SIG-M5 treated with dmso at 0.1 percent for 504 hours (cell line): ENCODE data around the gene CCDC9B.
A peak's percentile ranks its signal among the peaks of the same experiment; 100 is the strongest.

ENCODE experiments used
- DNase-seq: peaks from one replicate; lab custom pipeline; 2025; ENCODE audit not compliant: unreplicated experiment; lab: John Stamatoyannopoulos, UW

CCDC9B gene

GRCh38 chr15:40345867-40346578 is 5.3 kb upstream of the CCDC9B start:
- no peak for DNase-seq

GRCh38 chr15:40345225-40345866 is 4.6 kb upstream of the CCDC9B start:
- no peak for DNase-seq

GRCh38 chr15:40344631-40345120 is 3.9 kb upstream of the CCDC9B start:
- peak; percentile 68 for DNase-seq

GRCh38 chr15:40344217-40344616 is 3.5 kb upstream of the CCDC9B start:
- no peak for DNase-seq

- no peak for DNase-seq
Measured at GRCh38 chr15:40343512-40343911, 2.8 kb upstream of the CCDC9B start.

DNA sequence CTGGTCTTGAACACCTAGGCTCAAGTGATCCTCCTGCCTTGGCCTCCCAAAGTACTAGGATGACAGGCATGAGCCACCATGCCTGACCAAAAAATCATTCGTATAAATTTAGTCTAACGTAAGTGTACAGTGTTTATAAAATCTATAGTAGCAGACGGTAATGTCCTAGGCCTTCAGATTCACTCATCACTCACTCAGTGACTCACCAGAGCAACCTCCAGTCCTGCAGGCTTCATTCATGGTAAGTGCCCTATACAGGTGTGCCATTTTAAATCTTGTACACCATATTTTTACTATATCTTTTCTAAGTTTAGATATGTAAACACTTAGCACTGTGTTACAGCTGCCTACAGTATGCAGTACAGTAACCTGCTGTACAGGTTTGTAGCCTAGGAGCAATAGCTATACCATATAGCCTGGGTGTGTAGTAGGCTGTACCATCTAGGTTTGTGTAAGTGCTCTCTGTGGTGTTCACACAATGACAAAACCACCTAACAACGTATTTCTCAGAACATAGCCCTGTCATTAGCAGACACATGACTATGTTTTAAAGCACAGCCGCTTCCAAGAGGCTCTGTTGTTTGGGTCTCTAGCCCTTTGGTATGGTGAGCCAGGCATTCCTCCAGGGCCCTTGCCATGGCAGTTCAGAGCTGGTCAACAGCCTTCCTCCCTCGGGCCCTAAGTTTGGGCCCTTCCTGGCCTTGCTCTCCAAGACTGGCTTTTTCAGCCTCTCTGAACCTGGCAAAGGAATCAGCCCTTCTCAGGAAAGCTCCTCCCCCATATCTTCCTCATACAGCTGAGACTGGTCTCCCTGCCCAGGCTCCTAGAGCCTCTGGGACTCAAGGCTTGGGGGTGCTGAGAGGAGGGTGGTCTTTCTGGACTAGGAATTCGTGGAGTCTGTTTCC is 1.9 kb upstream of the CCDC9B start:
- DNase-seq: no peak

GRCh38 chr15:40340038-40340739 is 550 bp downstream of the CCDC9B start:
- no peak for DNase-seq

- DNase-seq: no peak
Measured at GRCh38 chr15:40339621-40339945, 1.2 kb downstream of the CCDC9B start.

GRCh38 chr15:40338921-40339620 is 1.7 kb downstream of the CCDC9B start:
- no peak for DNase-seq

GRCh38 chr15:40338041-40338657 is 2.6 kb downstream of the CCDC9B start:
- DNase-seq: peak; percentile 65

GRCh38 chr15:40337597-40337996 is 3.1 kb downstream of the CCDC9B start:
- no peak for DNase-seq

DNA sequence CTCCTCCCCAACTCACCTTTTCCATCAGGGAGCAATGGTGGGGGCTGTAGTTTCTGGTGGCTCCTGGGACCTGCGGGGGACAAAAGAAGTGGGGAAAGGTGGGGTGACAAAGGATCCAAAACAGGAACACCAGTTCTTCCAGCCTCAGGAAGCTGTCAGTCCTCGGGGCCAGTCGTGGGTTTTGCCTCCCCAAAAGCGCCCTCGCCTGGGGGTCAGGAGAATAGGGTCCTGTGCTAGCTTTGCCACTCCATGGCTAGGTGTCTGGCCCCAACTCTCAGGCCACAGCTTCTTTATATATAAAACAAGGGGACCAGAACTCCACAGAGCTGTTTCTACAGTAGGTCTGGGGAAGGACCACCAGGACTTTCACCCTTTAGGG is 4.0 kb downstream of the CCDC9B start:
- no peak for DNase-seq

DNA sequence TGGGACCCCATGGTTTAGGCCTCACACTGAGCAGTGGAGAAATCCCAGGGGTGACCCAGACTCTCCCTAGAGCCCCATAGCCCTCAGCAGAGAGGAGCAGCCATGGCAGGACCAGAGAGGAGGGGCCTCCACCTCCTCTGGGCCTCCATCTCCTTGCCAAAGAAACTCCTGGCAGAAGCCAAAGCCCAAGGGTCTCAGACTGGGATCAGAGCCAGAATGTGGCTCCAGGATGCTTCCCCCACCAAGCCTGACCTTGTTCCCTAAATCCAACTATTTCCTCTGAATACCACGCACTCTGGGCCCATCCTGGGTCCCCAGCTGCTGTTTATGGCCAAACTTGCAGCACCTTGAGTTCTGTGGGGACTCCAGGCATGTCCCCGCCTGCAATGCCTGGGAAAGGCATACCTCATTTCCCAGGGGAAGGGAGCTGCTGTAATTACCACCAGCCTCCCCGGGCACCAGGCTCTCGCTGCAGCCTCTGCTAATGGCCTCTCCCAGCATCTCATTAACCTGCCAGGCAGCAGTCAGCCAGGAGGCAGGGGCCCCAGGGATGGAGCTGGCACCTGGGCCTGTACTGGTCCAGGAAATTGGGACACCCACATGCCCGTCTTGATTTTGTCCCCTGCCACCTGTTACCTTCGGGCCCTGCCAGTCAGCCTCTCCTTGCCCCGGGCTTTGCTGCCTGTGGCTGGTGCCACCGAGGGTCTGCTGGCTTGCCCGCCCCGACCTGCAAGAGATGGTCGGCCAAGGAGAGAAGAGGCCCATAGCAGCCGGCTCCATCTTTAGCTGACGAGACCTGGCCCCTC is 4.6 kb downstream of the CCDC9B start:
- DNase-seq: no peak

GRCh38 chr15:40334941-40335795 is 5.6 kb downstream of the CCDC9B start:
- DNase-seq: no peak

- no peak for DNase-seq
Measured at GRCh38 chr15:40334541-40334940, 6.2 kb downstream of the CCDC9B start.

DNA sequence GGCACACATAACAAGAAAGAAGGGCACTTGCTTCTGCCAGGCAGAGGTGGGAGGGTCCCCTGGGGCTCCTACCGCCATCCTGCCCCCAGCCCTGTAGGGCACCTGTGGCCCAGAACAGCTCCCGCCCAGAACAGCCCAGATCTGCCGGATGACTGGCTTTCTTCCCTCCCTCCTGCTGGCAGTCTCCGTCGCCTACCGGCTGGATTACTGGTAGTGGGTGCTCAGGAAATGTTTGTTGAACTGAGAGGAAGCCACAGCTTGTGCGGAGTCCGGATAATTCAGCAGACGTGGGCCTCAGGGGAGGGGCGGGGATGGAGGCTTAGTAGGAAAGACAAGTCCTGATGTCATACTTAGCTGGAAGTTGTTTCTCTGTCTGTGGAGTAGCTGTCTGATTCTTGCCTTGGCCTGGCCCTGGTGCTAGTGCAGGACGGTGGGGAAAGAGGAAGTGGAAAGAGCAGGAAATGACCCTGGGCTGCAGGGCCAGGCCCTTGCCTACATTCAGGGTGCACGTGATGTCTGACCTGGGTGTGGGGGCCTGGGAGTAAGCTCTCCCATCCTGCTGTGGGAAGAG is 6.7 kb downstream of the CCDC9B start:
- peak; percentile 73 for DNase-seq

DNA sequence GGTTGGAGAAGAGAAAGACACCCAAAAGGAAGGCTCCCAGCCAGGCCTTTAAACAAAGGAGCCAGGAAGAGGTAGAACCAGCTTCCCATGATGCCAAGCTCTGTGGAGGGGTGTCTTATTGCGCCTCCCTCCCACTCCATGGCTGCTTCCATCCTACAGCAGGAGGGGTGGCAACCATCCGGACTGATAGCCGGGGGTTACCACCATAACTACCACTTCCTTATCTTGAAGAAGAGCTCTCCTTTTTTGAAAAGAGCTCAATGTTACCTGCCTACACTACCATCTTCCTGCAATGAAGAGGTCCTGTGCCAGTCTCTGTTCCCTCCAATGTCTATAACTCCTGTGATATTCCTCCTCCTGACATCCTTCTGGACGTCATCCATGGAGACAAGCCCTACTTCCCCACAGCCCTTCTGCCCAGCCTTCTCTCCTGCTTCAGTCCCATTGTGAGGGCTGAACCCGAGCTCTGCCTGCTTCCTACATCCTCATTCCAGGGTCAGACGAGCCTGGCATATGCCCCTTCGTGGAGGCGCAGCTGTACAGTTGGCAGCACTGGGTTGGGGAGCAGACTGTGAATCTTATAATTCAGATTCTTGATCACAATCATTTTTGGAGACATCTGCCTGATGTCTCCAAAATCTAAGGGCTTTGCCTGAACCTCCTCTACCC is 8.5 kb downstream of the CCDC9B start:
- DNase-seq: no peak

DNA sequence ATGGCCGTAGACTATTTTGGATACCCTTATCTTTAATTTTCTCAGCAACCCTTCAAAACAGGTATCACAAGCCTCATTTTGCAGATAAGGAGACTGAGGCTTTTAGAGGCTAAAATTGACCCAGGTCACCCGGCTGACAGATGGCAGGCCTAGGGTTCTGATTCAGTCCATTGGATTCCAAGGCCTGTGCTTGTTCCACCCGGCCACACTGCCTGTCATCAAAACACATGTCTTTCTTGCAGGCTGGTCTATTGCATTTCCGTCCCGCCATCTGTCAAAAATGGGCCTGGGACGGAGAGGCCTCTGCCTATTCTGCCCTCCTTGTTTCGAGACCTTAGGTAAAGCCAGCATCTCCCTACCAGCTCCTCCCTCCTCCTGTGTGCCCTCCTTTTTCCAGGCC is 9.1 kb downstream of the CCDC9B start:
- no peak for DNase-seq
